ENCODE measurements around the gene PGAP2. TPM values are rescaled to one million over a fixed set of nuclear protein-coding genes. Genes with fewer than 3 reads are reported as not detected.
"Not testable (repeated sequence)": the region's sequence is repeated elsewhere in the genome, so short reads cannot be mapped to it uniquely, and the experiment has no call there.

PGAP2 gene
- total RNA-seq, result 49.1 TPM

GRCh38 chr11:3807909-3808860, at the start of gene PGAP2:
Gene PGAP2, plus strand, starts transcription at chr11:3808560. Its CDS starts 2,700 bp downstream, at chr11:3811260.
- DNase-seq (ENCODE audit: low spot score), result peak; percentile 64

DNA sequence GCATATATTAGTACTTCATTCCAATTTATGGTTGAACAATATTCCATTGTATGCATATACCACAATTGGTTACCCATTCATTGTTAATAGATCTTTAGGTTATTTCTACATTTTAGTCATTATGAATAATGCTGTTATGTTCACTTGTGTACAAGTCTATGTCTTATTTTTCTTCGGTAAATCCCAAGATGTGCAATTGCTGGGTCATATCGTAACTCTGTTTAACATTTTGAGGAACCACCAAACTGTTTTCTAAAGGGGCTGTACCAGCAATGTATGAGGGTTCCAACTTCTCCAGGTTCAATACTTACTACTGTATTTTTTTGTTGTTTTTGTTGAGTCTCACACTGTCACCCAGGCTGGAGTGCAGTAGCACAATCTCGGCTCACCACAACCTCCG, 44.1 kb upstream of the PGAP2 start:
- no peak for DNase-seq (ENCODE audit: low spot score)

DNA sequence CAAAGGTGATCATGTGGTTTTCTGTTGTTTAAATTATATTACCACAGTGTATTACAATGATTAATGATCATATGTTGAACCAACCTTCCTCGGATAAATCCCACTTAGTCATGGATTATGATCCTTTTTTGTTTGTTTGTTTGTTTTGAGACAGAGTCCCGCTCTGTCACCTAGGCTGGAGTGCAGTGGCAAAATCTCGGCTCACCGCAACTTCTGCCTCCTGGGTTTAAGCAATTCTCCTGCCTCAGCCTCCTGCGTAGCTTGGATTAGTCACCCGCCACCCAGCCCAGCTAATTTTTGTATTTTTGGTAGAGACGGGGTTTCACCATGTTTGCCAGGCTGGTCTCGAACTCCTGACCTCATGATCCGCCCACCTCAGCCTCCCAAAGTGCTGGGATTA, 41.5 kb upstream of the PGAP2 start:
- not testable (repeated sequence) for DNase-seq (ENCODE audit: low spot score)

- no peak for DNase-seq (ENCODE audit: low spot score)
These were observed 40.8 kb upstream of the PGAP2 start for GRCh38 chr11:3767536-3767935.

GRCh38 chr11:3773180-3773579, 35.2 kb upstream of the PGAP2 start:
- DNase-seq (ENCODE audit: low spot score), result no peak

DNA sequence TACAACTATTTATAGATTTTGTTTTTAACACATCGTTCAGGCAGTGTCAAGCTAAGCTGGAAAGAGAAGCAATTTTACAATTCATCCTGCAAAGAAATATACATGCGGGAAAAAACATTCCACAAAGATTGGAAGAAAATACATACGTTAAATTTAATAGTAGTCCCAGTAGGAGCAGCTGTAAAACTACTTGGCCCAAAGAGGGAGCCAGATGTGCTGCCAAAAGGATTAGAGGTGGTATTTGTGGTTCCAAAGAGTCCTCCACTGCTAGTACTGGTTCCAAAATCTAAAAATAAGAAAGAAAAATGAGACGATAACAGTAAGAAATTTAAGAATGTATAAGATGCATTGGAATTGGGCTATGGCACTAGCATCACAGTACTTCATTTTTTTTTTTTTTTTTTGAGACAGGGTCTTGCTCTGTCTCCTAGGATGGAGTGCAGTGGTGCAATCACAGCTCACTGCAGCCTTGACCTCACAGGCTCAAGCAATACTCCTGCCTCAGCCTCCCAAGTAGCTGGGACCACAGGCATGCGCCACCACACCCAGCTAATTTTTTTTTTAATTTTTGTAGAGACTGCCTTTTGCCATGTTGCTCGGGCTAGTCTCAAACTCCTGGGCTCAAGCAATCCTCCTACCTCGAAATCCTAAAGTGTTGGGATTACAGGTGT, 32.5 kb upstream of the PGAP2 start:
- DNase-seq (ENCODE audit: low spot score), result no peak

- no peak for DNase-seq (ENCODE audit: low spot score)
These were observed 26.9 kb upstream of the PGAP2 start for GRCh38 chr11:3781423-3781822.

DNA sequence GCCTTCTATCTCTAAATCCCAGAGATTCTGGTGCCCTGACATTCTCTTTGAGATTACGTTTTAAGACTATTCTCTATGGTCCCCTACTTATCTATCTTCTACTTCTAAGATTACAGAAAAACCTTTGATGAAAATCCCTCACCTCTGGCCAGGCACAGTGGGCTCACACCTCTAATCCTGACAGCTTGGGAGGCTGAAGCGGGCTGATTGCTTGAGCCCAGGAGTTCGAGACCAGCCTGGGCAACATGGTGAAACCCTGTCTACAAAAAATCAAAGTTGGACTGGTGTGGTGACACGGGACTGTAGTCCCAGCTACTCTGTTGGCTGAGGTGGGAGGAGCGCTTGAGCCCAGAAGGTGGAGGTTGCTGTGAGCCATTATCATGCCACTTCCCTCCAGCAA, 25.4 kb upstream of the PGAP2 start:
- DNase-seq (ENCODE audit: low spot score), result no peak

- no peak for DNase-seq (ENCODE audit: low spot score)
These were observed 24.7 kb upstream of the PGAP2 start for GRCh38 chr11:3783611-3784010.

DNA sequence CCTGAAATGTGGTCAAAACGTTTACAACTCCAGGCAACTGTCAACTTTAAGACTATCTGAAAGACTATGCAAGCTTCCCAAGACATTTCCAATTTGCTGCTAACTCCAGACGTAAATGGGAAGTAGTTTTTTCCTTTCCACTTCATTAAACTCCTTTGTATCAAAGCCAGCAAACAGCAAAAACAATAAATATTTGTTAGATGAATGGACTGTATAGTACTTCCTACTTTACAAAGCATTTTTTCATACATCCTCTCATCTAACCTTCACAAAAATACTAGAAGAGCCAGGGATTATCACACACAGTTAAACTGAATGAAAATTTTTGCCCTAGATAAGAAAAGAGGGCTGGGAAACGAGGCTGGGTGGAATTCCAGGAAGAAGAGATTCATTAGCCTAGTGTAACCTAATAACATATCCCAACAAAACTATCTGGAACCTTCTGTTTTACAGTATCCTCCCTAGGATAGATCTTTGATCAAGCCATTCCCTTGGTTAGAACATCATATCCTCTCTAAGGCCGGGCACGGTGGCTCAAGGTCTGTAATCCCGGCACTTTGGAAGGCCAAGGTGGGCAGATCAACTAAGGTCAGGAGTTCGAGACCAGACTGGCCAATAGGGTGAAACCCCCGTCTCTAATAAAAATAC, 21.5 kb upstream of the PGAP2 start:
- DNase-seq (ENCODE audit: low spot score), result no peak

DNA sequence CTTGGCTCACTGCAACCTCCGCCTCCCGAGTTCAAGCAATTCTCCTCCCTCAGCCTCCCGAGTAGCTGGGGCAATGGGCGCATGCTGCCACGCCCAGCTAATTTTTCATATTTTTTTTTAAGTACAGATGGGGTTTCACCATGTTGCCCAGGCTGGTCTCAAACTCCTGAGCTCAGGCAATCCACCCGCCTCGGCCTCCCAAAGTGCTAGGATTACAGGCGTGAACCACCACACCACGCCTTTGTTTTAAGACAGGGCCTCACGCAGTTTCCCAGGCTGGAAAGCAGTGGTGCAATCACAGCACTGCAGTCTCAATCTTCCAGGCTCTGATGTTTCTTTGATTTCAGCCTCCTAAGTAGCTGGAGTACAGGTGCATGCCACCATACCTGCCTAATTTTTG, 14.0 kb upstream of the PGAP2 start:
- DNase-seq (ENCODE audit: low spot score), result not testable (repeated sequence)

DNA sequence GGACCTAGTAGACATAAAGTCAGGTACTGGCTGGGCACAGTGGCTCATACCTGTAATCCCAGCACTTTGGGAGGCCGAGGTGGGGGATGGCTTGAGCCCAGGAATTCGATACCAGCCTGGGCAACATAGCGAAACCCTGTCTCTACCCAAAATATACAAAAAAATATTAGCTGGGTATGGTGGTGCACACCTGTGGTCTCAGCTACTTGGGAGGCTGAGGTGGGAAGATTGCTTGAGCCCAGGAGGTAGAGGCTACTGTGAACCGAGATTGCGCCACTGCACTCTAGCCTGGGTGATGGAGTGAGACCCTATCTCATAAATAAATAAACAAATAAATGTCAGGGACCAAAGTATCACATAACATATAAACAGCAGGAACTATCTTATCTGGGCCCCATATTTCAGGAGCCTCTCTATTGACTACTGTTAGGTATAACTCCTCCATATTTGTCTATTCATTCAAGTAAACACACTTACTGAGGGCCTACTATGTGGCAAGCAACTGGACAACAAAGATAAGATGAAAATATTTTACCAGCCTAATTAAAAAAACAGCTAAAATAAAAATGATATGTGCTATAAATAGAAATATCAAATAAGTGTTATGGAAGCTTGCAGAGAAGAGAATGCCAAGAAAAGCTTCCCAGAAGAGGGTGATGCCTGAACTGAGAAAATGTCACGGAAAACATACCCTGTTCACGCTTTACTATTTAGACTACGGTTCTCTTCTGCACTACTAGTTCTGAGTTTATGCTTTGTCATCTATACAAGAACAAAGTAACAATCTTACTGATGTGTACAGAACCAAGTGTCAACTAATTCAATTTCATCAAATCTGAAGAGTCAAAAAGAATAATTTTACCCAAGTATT, 13.0 kb upstream of the PGAP2 start:
- DNase-seq (ENCODE audit: low spot score), result no peak

- DNase-seq (ENCODE audit: low spot score), result no peak
These were observed 12.4 kb upstream of the PGAP2 start for GRCh38 chr11:3796002-3796311.

- peak; percentile 24 for DNase-seq (ENCODE audit: low spot score)
These were observed 12.0 kb upstream of the PGAP2 start for GRCh38 chr11:3796346-3796745.

GRCh38 chr11:3796801-3797328, 11.5 kb upstream of the PGAP2 start:
- DNase-seq (ENCODE audit: low spot score), result no peak

DNA sequence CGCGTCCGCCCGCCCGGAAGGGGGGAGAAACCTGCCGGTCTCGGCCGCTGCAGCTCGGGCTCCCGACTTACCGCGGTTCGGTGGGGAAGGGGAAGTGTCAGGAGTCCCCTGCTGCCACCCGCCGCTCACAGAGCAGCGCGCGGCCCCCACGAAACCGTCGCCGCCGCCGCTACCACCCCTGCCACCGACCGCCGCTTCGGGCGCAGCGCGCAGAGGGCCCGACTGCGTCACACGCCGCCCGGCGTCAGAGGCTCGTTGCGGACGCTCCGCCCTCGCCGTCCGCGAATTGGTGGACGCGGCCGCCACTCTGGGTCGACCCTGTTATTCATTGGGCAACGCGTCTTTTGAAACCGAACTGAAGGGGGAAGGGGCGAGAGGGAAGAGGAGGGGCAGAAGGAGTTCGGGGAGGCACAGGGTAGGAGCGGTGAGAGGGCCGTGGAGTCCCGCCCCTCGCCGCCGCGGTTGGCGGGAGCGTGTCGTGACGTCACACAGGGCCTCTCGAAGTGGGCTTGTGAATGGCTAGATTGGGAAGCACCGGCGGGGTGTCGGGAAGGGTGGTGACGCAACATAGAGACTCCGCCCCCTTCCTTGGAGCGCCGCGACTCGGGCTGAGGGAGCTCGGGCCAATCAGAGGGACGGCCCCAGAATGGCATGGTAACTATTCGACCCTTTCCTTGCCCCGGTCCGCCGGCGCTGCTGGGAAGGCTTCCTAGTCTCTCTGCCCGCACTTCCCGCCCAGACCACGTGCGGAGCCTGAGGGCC, 10.8 kb upstream of the PGAP2 start, which contains the start of gene NUP98:
Gene NUP98, minus strand, starts transcription at position 226 of the 762 bp plus-strand sequence. CDS start 15,437 bp downstream, outside the sequence.
- DNase-seq (ENCODE audit: low spot score), result peak; percentile 100

DNA sequence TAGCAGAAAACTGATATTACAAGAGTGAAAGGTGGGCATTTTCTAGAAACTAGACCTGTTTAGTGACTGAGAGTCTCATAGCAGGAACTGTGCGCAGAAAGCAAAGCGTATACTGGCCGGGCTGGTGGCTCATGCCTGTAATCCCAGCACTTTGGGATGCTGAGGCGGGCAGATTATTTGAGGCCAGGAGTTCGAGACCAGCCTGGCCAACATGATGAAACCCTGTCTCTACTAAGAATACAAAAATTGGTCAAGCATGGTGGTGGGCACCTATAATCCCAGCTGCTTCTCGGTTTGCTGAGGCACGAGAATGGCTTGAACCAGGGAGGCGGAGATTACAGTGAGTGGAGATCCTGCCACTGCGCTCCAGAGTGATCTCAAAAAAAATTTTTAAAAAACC, 9.2 kb upstream of the PGAP2 start:
- no peak for DNase-seq (ENCODE audit: low spot score)

GRCh38 chr11:3799873-3800272, 8.5 kb upstream of the PGAP2 start:
- no peak for DNase-seq (ENCODE audit: low spot score)

- DNase-seq (ENCODE audit: low spot score), result no peak
These were observed 6.2 kb upstream of the PGAP2 start for GRCh38 chr11:3802011-3802790.
